SK-N-DZ (cell line): Measurements from ENCODE around the gene ZNF512B.
"Not testable (repeated sequence)": the region's sequence is repeated elsewhere in the genome, so short reads cannot be mapped to it uniquely, and the experiment has no call there.

Experiments
- DNase-seq: peaks from one replicate; pipeline ENCODE4 v3.0.0-alpha.2; 2015; ENCODE audit warnings: low spot score

ZNF512B gene

DNA sequence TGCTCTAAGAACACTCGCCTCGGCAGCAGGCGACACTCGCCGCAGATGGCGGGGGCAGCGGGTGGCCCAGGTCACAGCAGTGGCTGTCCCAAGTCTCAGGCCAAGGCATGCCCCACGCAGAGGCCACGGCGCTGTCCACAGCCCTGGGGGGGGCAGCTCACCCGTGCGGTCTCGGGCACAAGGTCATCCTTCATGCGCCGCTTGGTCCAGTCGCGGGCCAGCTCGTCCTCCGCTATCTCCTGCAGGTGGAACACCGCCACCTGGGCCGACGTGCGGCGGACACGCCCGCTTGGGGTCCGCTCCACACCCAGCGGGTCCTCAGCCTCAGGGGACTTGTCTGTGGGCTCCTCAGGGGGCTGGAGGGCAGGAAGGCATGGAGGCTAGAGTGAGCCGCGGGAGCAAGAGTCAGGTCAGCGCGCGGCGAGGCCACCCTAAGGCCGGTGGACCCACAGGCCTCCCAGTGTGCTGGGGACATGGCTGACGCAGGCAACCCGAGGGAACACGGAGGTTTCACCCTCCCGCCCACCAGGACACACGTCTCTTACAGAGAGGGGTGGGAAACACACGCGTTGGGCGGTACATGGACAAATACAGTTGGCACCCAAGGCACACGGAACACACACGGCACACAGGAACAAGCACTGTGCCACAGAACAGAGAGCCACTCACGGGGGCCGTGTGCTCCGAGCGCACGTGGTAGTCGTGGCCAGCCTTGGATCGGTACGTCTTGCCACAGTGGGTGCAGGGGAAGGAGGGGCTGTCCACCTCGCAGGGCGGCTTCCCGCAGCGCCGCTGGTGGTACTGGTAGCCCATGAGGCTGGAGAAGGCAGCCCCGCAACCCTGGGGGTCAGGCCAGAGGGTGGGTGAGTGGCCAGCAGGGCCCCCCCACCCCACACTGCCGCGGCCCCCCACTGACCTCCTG lies 7.0 kb downstream of the ZNF512B start:
- DNase-seq = no peak

DNA sequence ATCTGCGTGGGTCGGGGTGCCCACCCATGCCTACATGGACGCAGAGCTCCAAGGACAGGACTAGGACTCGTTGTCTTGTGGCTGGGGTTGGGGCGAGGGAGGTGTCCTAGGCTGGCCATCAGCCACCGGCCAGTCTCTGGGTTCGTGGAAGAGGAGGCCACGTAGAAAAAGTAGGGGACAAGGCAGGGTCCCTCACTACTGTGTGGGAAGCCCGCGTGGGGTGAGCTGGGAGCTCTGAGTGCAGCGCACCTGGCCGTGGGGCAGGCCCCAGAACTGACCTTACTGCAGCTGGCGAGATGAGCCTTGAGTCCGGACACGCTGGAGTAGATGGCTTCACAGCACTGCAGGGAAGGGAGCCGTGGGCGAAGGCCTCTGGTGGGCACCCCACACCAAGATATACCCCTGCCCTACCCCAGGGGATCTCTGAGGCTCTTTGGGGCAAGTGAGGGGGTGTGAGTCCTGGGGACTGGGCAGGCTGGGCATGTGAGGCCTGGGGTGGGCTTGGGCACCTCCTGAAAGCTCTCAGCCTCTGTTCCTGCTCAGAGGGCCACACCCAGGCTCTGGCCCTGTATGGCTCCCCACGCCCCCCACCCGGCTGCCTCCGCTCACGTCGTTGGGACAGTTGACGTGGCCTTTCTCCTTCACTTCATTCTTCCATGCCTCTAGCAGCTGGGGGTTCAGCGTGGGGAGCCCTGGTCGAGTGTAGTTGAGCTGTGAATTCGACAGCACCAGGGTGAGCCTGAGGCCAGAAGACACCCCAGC lies 7.9 kb downstream of the ZNF512B start:
- no peak for DNase-seq

DNA sequence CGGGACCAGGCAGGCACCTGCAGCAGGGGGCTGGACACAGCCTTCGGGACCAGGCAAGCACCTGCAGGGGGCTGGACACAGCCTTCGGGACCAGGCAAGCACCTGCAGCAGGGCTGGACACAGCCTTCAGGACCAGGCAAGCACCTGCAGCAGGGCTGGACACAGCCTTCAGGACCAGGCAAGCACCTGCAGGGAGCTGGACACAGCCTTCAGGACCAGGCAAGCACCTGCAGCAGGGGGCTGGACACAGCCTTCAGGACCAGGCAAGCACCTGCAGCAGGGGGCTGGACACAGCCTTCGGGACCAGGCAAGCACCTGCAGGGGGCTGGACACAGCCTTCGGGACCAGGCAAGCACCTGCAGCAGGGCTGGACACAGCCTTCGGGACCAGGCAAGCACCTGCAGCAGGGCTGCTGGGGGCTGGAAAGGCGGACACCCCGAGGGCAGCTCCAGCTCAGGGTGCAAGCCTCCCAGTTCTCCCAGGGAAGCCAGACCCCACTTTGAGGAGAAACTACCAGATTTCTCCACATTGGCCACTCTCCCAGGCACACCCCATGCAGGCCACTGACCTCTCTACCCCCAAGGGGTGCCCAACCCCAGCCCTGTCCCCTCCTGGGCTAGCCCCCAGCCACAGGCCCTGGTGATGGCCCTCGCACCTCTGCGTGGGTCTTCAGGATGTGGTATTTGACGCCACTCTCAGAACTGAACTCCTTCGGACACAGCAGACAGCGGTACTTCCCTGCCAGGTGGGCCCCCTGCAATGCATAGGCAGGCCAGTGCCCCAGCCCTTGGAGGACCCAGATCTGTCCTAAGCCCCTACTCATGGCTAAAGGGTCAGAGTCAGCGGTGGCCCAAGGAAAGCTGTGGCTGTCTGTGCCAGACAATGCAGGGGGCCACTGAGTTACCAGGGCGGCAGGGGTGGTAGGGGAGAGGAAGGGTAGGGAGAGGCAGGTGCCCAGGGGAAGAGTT lies 8.8 kb downstream of the ZNF512B start:
- DNase-seq = not testable (repeated sequence)

DNA sequence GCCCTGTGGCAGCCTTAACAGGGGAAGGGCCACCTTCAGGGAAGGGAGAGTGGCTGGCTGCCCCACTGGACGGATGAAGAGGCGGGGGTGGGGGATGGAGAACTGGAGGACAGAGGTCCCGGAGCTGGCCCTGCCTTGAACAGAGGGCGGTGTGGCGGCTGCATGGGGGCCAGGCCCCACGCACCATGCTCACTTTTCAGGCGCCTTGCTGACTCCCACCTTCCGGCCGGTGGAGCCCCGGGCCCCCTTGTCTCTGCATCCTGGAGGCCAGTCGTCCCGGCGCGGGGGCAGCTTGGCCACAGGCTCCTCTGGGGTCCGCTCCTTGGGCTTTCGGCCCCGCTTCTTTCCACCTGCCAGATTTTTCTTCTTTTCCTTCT lies 10.0 kb downstream of the ZNF512B start:
- no peak for DNase-seq

DNA sequence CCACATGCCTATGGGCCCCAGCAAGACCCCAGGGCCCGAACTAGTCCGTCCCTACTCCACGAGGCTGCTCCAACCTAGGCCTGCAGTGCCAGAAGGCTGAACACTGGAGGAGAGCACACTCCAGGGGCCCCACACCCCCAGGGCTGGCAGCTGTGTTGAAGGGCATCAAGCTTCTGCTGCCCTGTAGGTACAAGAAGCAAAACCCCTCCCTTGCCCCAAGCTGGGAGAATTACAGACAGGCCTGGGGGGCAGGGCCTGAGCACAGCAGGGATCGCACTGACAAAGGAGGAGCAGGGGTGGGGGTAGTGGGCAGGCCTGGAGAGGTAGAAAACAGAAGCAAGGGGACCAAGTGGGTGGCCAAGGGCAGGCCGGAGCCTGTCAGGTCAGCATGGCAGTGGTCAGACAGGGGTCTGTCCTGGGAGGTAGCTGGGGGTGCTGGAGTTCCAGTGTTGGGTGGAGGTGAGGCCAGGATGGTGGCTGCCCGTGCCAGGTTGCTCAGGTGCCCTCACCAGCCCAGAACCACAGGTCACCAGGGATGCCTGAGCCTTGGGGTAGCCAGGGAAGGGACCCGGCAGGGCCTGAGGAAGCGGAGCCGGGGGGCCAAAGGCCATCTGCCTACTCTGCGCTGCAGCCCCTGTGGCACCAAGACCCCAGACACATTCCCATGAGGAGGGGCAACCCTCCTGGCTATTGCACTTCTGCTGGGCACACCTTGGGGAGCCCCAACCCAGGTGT lies 10.6 kb downstream of the ZNF512B start:
- no peak for DNase-seq

DNA sequence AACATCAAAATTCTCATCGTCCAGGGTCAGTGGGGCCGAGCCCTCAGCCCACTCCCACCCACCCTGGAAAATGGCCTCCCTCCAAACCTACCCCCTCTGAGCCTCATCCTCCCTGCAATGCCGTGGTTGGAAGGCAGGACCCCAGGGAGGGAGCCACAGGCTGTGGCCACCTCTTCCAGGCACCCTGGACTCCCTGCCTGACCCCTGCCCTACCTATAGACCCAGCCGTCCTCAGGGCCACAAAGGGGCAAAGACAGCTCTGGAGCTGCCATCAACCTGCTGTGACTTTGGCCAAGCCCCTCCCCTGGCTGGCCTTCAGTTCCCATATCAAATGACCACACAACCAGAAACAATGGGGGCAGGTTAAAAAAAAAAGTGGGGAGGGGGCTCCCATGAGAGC lies 11.3 kb downstream of the ZNF512B start:
- DNase-seq = no peak

DNA sequence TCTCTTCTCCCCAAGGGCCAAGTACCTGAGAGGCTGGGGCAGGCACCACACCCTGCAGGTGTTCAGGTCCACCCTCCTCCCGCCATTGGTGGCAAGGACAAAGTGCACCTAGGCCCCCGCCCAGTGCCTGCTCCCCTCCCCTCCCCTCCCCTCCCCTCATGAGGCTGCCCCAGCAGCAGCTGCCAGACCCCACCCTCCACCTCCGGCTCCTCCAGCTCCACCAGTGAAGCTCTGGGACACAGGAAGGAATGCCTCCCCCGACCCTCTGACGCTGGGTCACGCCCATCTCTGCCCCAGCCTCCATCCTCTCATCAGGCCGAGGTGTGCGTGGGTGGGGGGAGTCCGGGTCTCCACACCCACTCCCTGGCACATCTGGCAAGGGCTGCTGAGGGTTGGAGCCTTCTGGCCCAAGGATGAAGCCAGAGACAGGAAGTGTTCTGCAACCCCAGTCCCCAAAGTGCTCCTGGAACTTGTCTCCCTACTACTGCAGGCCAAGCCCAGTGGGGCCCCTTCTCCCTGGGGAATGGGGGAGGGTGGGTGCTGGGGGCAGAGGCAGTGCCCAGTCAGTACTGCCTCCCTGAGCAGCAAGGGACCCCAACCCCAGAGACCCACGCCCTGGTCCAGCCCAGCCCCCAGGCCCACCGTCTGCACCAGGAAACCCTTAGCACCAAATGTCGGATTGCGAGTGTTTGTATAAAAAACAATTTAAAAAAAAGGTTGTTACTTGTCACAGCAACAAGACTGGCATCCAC lies 11.9 kb downstream of the ZNF512B start:
- DNase-seq = peak; percentile 61

DNA sequence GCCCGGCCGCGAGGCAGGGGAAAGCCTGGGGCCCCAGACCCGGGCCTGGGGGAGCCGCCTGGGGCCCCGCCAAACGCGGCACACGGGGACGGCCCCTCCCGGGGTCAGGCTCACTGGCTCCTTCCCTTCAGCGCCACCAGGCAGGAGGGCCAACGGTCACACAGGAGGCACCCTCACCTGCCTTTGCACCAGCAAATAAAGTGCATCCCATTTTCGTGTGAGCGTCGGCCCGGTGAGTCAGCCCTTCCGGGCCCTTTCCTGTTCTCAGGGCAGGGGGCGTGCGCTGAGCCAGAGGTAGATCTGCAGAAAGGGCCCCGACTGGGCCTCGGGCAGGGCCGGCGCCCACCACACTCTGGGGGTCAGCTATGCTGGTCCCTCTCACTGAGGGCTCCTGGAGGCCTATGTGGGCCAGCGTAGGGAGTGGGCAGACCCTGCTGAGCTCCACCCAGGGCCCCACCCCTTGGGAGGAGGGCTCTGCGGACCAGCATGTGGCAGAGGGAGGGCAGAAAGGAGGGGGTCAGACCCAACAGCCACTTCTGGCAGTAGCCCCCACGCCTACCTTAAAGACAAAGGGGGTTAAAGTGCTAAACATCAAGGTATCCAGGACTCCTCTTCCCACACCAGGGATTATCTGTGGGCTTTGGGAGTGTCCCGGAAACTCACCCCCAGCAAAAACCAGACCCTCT lies 12.6 kb downstream of the ZNF512B start:
- peak; percentile 89 for DNase-seq

DNA sequence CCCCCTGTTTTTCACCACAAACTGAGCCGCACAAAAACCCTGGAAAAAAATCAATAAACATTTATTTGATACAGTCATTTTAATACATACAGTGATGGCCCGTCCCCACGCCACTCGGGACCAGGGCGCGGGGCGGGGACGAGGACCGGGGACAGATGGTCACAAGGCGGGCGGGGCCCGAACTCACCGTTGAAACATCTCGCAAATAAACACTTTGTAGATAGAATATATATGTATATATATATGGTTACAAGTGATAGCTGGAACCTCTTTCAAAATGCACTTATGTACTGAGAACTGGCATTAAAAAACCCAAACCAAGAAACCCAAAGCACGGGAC lies 13.1 kb downstream of the ZNF512B start:
- no peak for DNase-seq

DNA sequence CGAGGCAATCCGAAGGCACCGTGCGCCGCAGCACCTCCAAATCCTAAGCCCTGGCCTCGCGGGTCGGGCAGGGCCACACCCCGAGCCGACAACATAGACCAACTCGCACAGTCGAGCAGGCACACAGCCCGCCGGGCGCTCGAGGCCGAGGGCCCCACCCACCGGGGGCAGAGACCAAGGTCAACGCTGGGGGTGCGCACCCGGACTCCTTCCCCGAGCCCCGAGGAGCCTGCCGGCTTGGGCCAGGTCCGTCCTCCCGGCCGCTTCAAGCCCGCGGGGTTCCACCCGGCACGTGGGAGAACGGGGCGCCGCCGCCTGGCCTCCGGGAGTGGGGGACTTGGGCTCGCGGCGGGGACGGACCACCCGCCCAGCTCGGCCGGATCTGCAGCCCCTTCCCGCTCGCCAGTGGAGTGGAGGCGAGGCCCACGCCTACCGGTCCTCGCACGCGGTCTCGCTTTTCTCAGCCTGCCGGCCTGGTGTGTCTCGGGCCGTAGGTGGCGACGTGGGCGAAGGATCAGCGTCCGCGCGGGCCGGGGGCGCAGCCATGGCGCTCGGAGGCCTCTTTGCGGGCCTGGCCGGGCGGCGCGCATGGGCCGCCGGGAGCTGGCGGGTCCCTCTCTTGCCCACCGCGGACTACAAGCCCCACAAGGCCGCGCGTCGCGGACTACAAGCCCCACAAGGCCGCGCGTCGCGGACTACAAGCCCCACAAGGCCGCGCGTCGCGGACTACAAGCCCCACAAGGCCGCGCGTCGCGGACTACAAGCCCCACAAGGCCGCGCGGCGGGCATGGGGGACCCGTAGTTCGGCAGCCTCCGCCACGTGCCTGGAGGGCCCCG lies 13.7 kb downstream of the ZNF512B start, which contains the start of gene UCKL1:
Gene UCKL1, minus strand, starts transcription at position 590 of the 837 bp plus-strand sequence. Its CDS starts 44 bp downstream, at position 546.
- peak; percentile 90 for DNase-seq

DNA sequence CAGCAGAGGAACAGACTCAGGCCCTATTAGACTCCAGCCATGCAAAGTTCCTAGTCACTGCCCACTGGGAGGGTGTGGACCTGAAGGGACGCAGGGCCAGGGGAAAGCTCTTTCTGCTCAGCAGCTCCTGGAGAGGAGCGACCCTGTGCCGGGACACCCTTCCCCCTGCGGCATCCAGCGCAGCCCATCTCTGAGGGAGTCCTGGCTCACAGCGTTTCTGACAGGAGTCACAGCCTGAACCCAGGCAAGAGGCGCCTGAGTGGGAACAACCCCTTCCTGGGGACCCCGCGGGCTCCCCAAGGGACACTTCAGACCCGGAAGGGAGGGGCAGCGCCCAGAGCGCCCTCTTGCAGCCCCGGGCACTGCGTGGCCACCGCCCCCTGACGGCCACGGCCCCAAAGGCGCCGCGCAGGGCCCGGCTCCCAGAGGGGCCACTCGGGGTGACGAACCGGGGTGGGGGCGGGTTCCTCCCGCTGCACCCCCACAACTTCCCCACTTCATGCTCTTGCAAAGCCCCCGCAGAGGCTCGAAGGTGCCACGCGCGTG lies 14.4 kb downstream of the ZNF512B start:
- peak; percentile 62 for DNase-seq

DNA sequence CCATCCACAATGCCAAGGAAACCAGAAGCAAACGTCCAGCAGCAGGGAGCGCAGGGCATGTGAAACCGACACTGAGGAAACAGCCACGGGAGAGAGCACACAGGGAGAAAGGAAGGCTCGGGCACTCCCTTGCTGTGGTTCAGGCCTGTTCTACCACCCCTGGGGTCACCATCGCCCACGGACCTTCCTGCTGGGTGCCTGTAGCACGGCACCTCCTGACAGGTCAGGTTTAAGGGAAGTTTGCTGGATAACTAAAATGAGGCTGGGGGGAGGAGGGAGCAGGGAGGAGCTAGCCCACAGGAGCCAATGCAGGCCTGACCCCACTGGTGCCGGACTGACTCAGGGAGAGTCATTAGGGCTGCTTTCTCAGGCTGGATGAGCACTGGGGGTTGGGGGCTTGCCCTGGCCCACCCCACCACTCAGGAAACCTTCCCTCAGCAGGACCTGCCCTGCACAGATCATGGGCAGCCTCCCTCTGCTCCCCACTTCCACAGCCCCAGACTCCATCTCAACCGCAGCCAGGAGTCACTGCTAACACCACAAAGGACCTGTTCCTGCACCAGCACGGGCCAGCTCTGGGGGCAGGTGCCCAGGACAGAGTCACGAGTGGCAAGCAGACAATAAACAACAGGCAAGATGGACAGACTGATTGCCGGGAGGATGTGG lies 15.8 kb downstream of the ZNF512B start:
- DNase-seq = no peak

DNA sequence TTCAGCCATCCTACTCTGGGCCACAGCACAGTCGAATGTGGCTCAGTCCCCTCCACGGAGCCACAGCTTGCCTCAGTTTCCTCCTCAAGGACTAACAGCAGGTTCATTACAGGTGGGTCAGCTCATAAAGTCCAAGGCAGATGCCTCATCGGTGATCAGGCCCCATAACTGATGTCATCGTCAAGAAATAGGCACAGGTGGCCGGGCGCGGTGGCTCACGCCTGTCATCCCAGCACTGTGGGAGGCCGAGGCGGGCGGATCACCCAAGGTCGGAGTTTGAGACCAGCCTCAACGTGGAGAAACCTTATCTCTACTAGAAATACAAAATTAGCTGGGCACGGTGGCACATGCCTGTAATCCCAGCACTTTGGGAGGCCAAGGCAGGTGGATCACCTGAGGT lies 17.0 kb downstream of the ZNF512B start:
- DNase-seq = no peak

DNA sequence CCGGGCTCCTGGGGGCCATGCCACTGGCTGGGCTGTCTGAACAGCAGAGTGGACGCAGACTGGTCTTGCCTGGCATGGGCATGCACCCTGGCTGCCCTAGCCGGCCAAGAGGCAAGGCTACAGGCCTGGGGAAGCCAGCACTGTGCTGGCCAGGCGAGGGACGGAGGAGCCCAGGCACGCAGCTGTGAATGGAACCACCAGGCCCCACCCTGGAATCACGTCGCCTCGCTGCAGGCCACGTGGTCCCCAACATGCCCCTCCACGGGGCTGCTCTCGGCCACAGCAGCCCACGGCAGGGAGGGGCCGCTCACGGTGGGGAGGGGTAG lies 17.6 kb downstream of the ZNF512B start:
- no peak for DNase-seq

DNA sequence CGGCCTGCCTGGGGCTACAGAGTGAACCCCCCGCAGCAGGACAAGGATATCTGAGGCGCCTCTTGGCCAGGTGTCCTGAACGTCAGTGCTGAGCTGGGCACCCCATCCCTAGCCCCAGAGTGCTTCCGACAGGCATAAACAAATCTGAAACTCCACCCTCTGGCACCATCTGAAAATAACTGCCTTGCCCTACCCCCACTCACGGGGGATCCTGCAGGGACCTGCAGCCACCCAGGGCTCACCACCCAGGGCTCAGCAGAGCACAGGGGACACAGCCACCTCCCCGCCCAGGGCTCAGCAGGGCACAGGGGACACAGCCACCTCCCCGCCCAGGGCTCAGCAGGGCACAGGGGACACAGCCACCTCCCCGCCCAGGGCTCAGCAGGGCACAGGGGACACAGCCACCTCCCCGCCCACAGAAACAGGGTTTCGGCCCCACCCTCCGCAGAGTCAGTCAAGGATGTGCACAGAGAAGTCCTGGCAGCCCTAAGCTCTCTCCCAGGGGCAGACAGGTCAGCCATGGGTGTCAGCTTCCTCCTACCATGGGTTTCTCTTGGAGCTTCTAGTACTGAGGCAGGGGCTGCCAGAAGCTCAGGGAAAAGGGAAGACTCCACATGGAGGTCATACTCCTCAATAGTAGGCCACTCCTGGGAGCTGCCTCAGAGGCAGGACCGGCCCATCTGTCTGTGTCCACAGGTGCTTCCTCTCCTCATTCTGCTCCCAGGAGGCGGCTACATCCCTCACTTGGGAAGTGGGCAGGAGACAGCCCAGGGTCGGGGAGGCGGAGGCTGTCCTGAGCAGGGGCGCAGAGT lies 18.1 kb downstream of the ZNF512B start:
- no peak for DNase-seq

DNA sequence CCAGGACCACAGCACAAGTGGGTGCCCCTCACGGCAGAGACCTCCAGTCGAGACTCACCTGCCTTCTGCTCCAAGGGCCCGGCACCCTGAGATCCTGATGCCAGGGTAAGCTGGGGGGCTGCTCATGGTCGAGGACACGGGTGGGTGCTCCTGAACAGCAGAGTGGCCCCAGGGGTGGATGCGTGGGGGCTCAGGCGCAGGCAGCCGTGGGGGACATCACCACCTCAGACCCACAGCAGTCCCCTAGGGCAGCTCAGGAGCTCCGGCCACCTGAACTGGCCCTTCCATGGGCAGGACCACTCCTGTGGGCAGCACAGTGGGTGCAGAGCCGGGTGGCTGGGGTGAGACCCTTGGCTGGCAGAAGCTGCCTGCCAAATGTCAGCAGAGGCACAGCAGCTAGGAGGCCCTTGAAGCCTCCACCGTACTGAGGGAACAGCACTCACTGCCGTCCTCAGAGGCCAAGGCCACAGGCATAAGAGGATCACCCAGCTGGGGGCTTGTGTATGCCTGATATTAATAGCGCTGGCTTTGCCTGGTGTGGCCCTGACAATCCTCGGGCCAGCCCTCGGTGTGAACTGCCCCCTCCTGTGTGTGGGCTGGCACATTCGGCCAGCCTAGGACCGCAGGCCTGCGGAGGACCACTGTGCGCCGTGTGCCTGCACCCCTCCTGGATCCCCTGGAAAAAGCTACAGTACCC lies 18.9 kb downstream of the ZNF512B start:
- DNase-seq = no peak
